Keratinocyte (primary cell): ENCODE measurements around the gene RPL7L1.
A peak's percentile ranks its signal among the peaks of the same experiment; 100 is the strongest.
"Not testable (repeated sequence)": the region's sequence is repeated elsewhere in the genome, so short reads cannot be mapped to it uniquely, and the experiment has no call there.

Experiments
- EZH2 ChIP-seq: IDR thresholded peaks from one replicate; pipeline ENCODE4 v1.6.1; 2012; ENCODE audit warnings: inconsistent platforms, mild to moderate bottlenecking, low read length, moderate library complexity
- TF ChIP-seq, protein P1 (sequence below), 3 experiments: IDR thresholded peaks in 1 of 3; conservative IDR thresholded peaks in 1 of 3; optimal IDR thresholded peaks in 1 of 3; 2 replicates in 2 of 3; 3 replicates in 1 of 3; pipeline versions ENCODE3 to v1.5.1; 2011; ENCODE audit warnings: low read length in 3 of 3, mild to moderate bottlenecking in 3 of 3, moderate library complexity in 2 of 3, control low read depth in 1 of 3, inconsistent platforms in 1 of 3; ENCODE audit not compliant: insufficient read depth in 2 of 3; ENCODE audit errors: extremely low read depth in 1 of 3

- TF ChIP-seq, protein P1, sequence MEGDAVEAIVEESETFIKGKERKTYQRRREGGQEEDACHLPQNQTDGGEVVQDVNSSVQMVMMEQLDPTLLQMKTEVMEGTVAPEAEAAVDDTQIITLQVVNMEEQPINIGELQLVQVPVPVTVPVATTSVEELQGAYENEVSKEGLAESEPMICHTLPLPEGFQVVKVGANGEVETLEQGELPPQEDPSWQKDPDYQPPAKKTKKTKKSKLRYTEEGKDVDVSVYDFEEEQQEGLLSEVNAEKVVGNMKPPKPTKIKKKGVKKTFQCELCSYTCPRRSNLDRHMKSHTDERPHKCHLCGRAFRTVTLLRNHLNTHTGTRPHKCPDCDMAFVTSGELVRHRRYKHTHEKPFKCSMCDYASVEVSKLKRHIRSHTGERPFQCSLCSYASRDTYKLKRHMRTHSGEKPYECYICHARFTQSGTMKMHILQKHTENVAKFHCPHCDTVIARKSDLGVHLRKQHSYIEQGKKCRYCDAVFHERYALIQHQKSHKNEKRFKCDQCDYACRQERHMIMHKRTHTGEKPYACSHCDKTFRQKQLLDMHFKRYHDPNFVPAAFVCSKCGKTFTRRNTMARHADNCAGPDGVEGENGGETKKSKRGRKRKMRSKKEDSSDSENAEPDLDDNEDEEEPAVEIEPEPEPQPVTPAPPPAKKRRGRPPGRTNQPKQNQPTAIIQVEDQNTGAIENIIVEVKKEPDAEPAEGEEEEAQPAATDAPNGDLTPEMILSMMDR (optimal IDR thresholded peaks at IDR 0.05 in 1 of 3, IDR thresholded peaks at IDR 0.05 in 1 of 3, conservative IDR thresholded peaks at IDR 0.05 in 1 of 3; ENCODE audit: extremely low read depth in 1 of 3, insufficient read depth in 2 of 3, low read length in 3 of 3), result peak in 1 of 3 experiments; percentile 4
- not testable (repeated sequence) for TF ChIP-seq EZH2
These were observed 1.5 kb downstream of the RPL7L1 start for GRCh38 chr6:42880871-42881270.
